GM18909 (cell line): ENCODE measurements around the gene WLS.
"Not testable (repeated sequence)": the region's sequence is repeated elsewhere in the genome, so short reads cannot be mapped to it uniquely, and the experiment has no call there.

Experiments
- ATAC-seq: cut with Tn5 transposase; IDR thresholded peaks from one replicate; pipeline ENCODE4 v1.9.1; 2021; ENCODE audit warnings: mild to moderate bottlenecking; ENCODE audit not compliant: unreplicated experiment, poor library complexity

WLS gene

GRCh38 chr1:68232289-68233148 is at the start of gene WLS:
TSS of gene WLS (minus strand) at chr1:68232523. CDS start at chr1:68232299, 224 bp downstream.
- no peak for ATAC-seq

- no peak for ATAC-seq
Observed at GRCh38 chr1:68280286-68280685, 48.0 kb upstream of the WLS start.

GRCh38 chr1:68279846-68280245 is 47.5 kb upstream of the WLS start:
- no peak for ATAC-seq

- ATAC-seq: no peak
Observed at GRCh38 chr1:68278221-68278620, 45.9 kb upstream of the WLS start.

GRCh38 chr1:68276448-68276847 is 44.1 kb upstream of the WLS start:
- ATAC-seq: no peak

GRCh38 chr1:68273530-68273929 is 41.2 kb upstream of the WLS start:
- ATAC-seq: no peak

DNA sequence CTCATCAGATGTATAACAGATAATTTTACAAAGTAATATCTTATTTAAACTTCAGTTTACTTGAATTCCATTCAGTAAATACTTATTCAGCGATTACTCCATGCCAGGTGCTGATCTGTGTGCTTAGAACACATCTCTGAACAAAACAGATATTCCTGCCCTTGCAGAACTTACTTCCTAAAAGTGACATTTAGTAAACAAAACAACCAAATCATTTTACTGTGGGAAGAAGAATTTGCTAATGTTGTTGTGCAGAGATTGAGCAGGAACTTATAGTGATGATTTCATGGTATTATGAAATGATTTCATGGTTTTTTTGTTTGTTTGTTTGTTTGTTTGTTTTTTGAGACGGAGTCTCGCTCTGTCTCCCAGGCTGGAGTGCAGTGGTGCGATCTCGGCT is 39.3 kb upstream of the WLS start:
- ATAC-seq: no peak

DNA sequence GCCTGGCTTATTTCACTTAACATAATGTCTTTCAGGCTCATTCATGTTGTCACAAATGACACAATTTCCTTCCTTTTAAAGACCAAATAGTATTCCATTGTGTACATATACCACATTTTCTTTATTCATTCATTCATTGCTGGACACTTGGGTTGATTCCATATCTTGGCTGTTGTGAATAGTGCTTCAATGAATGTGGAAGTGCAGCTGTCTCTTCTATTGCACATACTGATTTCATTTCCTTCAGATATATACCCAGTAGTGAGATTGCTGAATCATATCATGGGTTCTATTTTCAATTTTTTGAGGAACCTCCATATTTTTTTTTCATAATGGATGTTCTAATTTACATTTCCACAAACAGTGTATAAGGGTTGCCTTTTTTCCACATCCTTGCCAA is 38.6 kb upstream of the WLS start:
- ATAC-seq: no peak

GRCh38 chr1:68269637-68270430 is 37.5 kb upstream of the WLS start:
- no peak for ATAC-seq

DNA sequence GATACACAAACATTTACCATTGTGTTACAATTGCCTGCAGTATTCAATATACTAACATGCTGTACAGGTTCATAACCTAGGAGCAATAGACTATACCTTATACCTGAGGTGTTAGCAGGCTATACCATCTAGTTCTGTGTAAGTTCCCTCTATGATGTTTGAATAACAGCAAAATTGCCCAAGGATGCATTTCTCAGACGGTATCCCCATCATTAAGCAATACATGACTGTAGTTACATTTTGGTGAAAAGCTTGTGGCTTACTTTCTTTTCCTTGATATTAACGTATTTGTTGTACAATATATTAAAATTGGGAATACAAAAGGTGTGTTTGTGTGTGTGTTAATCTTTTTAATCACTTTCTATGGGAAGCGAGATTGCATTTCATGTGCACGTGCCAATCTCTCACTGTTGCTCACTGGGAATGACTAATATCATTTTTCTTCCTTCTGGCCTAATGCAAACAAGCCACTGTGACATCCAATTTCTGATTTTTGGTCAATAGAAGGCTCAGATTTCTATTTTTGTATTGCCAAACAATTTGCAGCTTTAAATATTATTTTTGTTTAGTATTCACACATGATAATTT is 36.7 kb upstream of the WLS start:
- ATAC-seq: no peak

DNA sequence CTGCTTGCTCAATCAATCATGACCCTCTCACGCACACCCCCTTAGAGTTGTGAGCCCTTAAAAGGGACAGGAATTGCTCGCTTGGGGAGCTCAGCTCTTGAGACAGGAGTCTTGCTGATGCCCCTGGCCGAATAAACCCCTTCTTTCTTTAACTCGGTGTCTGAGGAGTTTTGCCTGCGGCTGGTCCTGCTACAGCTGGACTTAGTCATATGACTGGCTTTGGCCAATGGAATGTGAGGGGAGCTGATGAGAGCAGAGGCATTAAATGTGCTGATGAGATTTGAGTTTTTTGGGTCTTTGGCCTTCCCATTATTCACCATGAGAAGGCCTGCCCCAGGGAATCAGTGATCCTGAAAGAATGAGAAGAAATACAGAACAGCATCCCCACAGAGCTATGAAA is 24.5 kb upstream of the WLS start:
- ATAC-seq: not testable (repeated sequence)

DNA sequence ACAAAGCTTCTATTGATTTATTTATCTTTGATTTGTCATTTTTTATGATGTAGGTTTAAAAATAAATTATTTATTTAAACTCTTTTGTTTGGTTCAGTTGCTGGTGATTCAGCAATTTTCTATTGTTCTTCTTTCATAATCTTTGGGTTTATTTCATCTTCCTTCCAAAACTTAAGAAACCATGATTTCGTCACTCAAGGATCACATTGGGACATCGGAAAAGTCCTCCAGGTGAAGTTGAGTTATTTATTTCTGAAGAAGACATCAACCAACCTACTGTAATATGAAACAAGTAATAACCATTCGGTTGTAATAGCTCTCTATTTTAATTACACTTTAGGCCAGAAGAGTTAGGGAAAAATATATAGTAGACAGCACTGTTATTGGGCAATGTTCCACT is 23.0 kb upstream of the WLS start:
- ATAC-seq: no peak

- ATAC-seq: no peak
Observed at GRCh38 chr1:68254667-68255226, 22.4 kb upstream of the WLS start.

GRCh38 chr1:68237040-68237439 is 4.7 kb upstream of the WLS start:
- no peak for ATAC-seq

- no peak for ATAC-seq
Observed at GRCh38 chr1:68234094-68234493, 1.8 kb upstream of the WLS start.

DNA sequence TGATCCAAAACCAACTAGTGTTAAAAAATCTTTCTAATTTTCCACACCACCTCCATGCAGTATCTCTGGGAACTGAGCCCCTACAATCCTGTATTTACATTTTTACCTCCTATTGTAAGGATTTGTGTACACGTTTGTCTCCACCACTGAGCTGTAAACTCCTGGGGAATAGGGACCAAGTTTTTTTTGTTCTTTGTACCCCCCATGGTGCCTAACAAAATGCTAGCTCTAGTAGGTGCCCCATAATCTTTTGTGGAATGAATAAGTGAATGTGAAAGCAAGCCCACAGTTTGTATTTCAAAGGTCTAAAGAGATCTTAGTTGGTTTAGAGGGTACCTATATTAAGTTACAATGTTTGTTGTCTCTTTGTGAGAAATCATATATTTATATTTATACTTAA is 879 bp upstream of the WLS start:
- ATAC-seq: no peak

- no peak for ATAC-seq
Observed at GRCh38 chr1:68231627-68232288, 565 bp downstream of the WLS start.

DNA sequence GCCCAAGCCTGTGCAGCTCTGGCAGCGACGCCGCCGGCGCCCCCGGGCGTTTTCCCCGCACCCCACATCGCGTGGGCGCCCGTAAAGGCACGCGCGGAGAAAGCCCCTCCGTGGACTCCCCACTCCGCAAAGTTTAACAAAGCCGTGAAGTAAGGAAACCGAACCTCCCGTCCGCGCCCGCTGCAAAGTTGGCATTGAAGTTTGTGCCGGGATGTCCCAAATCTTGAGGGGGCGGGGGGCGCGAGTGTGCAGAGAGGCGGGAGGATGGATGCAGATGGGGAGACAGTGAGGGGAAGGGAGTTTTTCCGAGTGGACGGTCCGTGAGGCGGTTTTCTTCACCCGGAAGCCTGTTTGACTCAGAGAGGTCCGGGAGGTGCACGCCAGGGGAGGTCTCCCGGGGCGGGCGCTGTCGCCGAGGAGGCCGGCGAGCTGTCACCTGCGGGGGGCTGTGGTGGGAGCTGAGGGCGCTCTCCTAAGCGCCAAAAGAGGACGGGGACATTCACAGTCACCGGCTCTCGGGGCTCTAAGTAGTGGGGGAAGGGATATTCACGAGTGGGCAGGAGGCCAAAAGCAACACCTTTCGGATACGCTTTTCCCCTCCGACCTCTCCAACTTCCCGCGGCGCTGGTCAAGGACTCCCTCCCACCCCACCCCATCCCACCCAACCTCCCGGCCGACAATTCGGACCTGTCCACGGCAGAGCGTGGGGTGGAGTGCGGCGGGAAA is 1.3 kb downstream of the WLS start:
- ATAC-seq: no peak

DNA sequence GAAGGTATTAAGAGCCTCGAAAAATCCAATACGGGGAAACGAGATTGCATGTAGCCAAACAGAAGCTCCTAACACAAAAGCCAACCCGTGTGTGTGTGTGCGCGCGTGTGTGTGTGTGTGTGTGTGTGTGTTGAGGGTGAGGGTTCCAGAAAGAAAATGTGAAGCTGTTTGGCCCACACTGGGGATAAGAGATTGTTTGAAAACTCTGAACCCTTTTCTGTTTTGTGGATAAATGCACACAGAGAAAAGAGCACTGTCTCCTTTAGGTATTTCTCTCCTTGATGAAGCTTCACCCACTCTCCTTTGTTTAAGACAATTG is 1.9 kb downstream of the WLS start:
- no peak for ATAC-seq
